Lung microvascular endothelial cell (primary cell): ENCODE measurements around the gene NIPAL4. TPM values are rescaled to one million over a fixed set of nuclear protein-coding genes. Genes with fewer than 3 reads are reported as not detected.

Experiments
- DNase-seq, 2 donors: peaks; one replicate each; pipeline versions ENCODE4 v3.0.0 to v3.0.0-alpha.2; 2010; ENCODE audit warnings: low read depth in 2 of 2
- total RNA-seq: library from RNA; depleted of rRNA; stranded (reverse); fragments of >200 nt; gene quantifications from 2 replicates; pipeline ENCODE4 v1.2.1, GENCODE V29; 2014

The NIPAL4 gene
- total RNA-seq, 1 donor from 2014 or later, result not detected

- no peak for DNase-seq
Measured at GRCh38 chr5:157485340-157485739, 25.3 kb downstream of the NIPAL4 start.

- DNase-seq, result no peak
Measured at GRCh38 chr5:157485811-157486210, 25.8 kb downstream of the NIPAL4 start.

GRCh38 chr5:157486221-157486681, 26.2 kb downstream of the NIPAL4 start:
- DNase-seq, result no peak

GRCh38 chr5:157486861-157487260, 26.8 kb downstream of the NIPAL4 start:
- DNase-seq, result no peak

GRCh38 chr5:157487358-157487757, 27.3 kb downstream of the NIPAL4 start:
- no peak for DNase-seq

- no peak for DNase-seq
Measured at GRCh38 chr5:157491471-157491995, 31.5 kb downstream of the NIPAL4 start.

GRCh38 chr5:157492886-157493285, 32.9 kb downstream of the NIPAL4 start:
- no peak for DNase-seq

GRCh38 chr5:157494178-157494832, 34.3 kb downstream of the NIPAL4 start:
- no peak for DNase-seq

- no peak for DNase-seq
Measured at GRCh38 chr5:157496864-157497263, 36.9 kb downstream of the NIPAL4 start.

GRCh38 chr5:157497875-157498611, 38.0 kb downstream of the NIPAL4 start:
- no peak for DNase-seq

GRCh38 chr5:157502143-157502647, 42.2 kb downstream of the NIPAL4 start:
- DNase-seq, result no peak

GRCh38 chr5:157504053-157504452, 44.0 kb downstream of the NIPAL4 start:
- DNase-seq, result no peak

- DNase-seq, result no peak
Measured at GRCh38 chr5:157505496-157505895, 45.5 kb downstream of the NIPAL4 start.

- DNase-seq, result peak in 1 of 2 donors; percentile 53
Measured at GRCh38 chr5:157506066-157506590, 46.1 kb downstream of the NIPAL4 start.

- DNase-seq, result peak; percentile 28 to 84
Measured at GRCh38 chr5:157506981-157507780, 47.2 kb downstream of the NIPAL4 start.

- peak in 1 of 2 donors; percentile 31 for DNase-seq
Measured at GRCh38 chr5:157509093-157509492, 49.1 kb downstream of the NIPAL4 start.

GRCh38 chr5:157509587-157509986, 49.6 kb downstream of the NIPAL4 start:
- peak in 1 of 2 donors; percentile 45 for DNase-seq

GRCh38 chr5:157510682-157511081, 50.7 kb downstream of the NIPAL4 start:
- DNase-seq, result no peak

- DNase-seq, result peak; percentile 97 to 98
Measured at GRCh38 chr5:157511651-157512644, 51.9 kb downstream of the NIPAL4 start.

GRCh38 chr5:157513182-157513581, 53.2 kb downstream of the NIPAL4 start:
- DNase-seq, result no peak
